ENCODE measurements around the gene MATR3. TPM values are rescaled to one million over a fixed set of nuclear protein-coding genes. Genes with fewer than 3 reads are reported as not detected.

Gene MATR3
- total and polyA plus RNA-seq, 2 of the 4 experiments (the other 2 are of a cell fraction): 81.4 to 367 TPM

DNA sequence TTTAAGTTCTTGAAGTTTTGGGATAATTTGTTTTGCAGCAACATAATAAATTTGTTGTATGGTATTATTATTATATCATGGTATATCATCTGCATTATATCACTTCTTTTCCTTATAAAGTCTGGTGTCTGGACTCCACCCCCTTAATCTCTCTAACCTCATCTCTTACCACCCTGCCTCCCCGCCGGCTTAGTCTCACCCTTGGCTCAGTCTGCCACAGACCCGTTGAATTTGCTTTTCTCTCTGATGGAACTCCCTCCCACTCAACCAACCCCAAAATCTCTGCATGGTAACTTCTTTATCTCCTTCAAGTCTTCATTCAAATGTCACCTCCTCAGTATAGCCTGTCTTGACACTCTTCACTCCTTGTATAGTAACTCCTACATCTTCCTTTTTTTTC, 29.6 kb upstream of the MATR3 start:
- WGBS, 2 experiments (ENCODE audit: extremely low coverage in 2 of 2, insufficient read length in 1 of 2): 96% methylated on average over 3 of the region's 3 CpGs; no CpG with 5 or more reads in 1 of the 2 experiments
- no peak for TF ChIP-seq MXI1 (IDR thresholded peaks at IDR 0.05; ENCODE audit: borderline replicate concordance, low read depth, low read length)
- no peak for TF ChIP-seq NFE2L2 (IDR thresholded peaks at IDR 0.05; ENCODE audit: low read depth, low read length)
- Histone ChIP-seq H2AK9ac (replicated peaks; ENCODE audit: low read depth, low read length, poor library complexity) (no peak overlapping the region), H2BK20ac (ENCODE audit: low read depth, low read length) (no peak overlapping the region), H3K27ac (ENCODE audit: insufficient read depth, low read length) (no peak overlapping the region), H3K23ac (ENCODE audit: low read depth, low read length) (no peak overlapping the region), H3K79me1 (ENCODE audit: low read depth in 1 of 2, low read length in 2 of 2) (no peaks in the 10 kb centered on the region), H2BK15ac (ENCODE audit: low read depth, low read length) (no peak overlapping the region), H2AFZ (replicated peaks; ENCODE audit: low read length, poor library complexity) (no peak overlapping the region), H3K18ac (ENCODE audit: low read depth, low read length) (no peak overlapping the region), H4K20me1 (ENCODE audit: insufficient read depth, low read length) (no peaks in the 10 kb centered on the region), H2AK5ac (ENCODE audit: low read depth, low read length) (no peak overlapping the region), H2BK5ac (ENCODE audit: low read depth, low read length, poor library complexity, severe bottlenecking) (no peak overlapping the region), H3K14ac (replicated peaks; ENCODE audit: low read depth, low read length) (no peak overlapping the region), H3K4me1 (ENCODE audit: control insufficient read depth, insufficient read depth, low read length) (0 out of 2 replicates have a peak, but pooled peaks cover 2% of the 10 kb centered on the region), H3K4me2 (ENCODE audit: low read depth, low read length) (no peak overlapping the region), H3K9me1 (ENCODE audit: insufficient read depth, low read length) (no peaks in the 10 kb centered on the region), H3K36me3 (ENCODE audit: control insufficient read depth, insufficient read depth, low read length) (no peaks in the 10 kb centered on the region), H4K5ac (ENCODE audit: low read depth, low read length) (no peak overlapping the region), H3K4ac (ENCODE audit: low read depth, low read length) (no peak overlapping the region), H3K4me3 (ENCODE audit: insufficient read depth, low read depth, low read length) (no peak overlapping the region), H2BK120ac (ENCODE audit: low read depth, low read length) (no peak overlapping the region), H3K9me3 (ENCODE audit: control insufficient read depth, insufficient read depth, low read length) (no peaks in the 10 kb centered on the region), H4K91ac (ENCODE audit: insufficient read depth, low read depth, low read length) (no peak overlapping the region), H4K8ac (ENCODE audit: low read depth in 2 of 2, low read length in 2 of 2) (no peak overlapping the region), H3K27me3 (ENCODE audit: control insufficient read depth, insufficient read depth, low read length) (no peaks in the 10 kb centered on the region), H3K9ac (ENCODE audit: low read depth, low read length) (no peak overlapping the region), H3K56ac (ENCODE audit: extremely low read depth, insufficient read depth, low read length) (no peak overlapping the region)
- BruUV-seq (replicated peaks): no TSS peak
- intact Hi-C loops (cut with micrococcal nuclease): loop anchor here (5.0 to 10.0 kb wide), 3 partner anchors 159 to 512 kb away; partner anchors contain the start of gene CTNNA1
- in situ Hi-C loops (cut with MboI; ENCODE audit: low sequenced_read_pairs): loop anchor here (10.0 kb wide), 3 partner anchors 439 to 689 kb away; partner anchors contain the start of gene HSPA9
- POLR2A ChIA-PET (ENCODE audit: unreplicated experiment): no interaction called here
- ATAC-seq (ENCODE audit: low read depth) (no peak), DNase-seq (no peak)
- CTCF ChIA-PET: no interaction called here
- dilution Hi-C loops (cut with HindIII; ENCODE audit: low sequenced_read_pairs, unreplicated experiment): no loop called here

Data from IMR-90 (cell line).